ENCODE data around the gene ATRAID. TPM values are rescaled to one million over a fixed set of nuclear protein-coding genes. Genes with fewer than 3 reads are reported as not detected.

The ATRAID gene
- total and polyA plus RNA-seq, 10 of the 15 experiments (the other 5 are each of a cell fraction or from before 2014, with no cell fraction given) = 65.6 to 180 (median 120) TPM

DNA sequence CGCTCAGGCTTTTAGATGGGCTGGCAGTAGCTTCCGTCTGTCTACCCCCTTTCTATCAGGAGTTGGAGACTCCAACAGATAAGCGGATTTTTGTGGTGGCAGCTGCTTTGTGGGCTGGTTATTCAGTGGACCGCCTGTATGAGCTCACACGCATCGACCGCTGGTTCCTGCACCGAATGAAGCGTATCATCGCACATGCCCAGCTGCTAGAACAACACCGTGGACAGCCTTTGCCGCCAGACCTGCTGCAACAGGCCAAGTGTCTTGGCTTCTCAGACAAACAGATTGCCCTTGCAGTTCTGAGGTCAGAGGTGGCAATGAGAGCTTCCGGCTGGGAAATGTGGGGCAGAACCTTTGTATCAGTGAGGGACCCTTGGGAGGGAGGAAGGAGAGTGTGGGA lies 20.1 kb downstream of the ATRAID start:
- TF ChIP-seq POLR2A (IDR thresholded peaks at IDR 0.05; ENCODE audit: low read depth, low read length) (peak; percentile 32; the same call in 1 of the 2 replicates), POU2F2 (IDR thresholded peaks at IDR 0.05; ENCODE audit: borderline replicate concordance, low read depth, low read length) (no peak)
- ChIA-PET SMC1A (ENCODE audit: uncharacterized antibody, unreplicated experiment) (interaction anchor here (0.6 kb wide), 1 partner anchor 316 kb away, joined by 3 read pairs; no protein-coding TSS in a partner anchor), CTCF (interaction anchor here (0.6 to 0.8 kb wide), 2 partner anchors 18 to 134 kb away, joined by 3 read pairs; no protein-coding TSS in a partner anchor), POLR2A (no interaction called here), RAD21 (ENCODE audit: unreplicated experiment) (no interaction called here)
- Histone ChIP-seq H3K9ac (ENCODE audit: control insufficient read depth, insufficient read depth, low read length) (no peak overlapping the region), H3K79me2 (ENCODE audit: control insufficient read depth, insufficient read depth, low read length) (no peaks in the 10 kb centered on the region), H4K20me1 (ENCODE audit: control insufficient read depth, insufficient read depth) (no peaks in the 10 kb centered on the region), H3K27me3 (replicated peaks in 1 of 2; ENCODE audit: control insufficient read depth in 2 of 2, insufficient read depth in 2 of 2, low read length in 1 of 2) (no peaks in the 10 kb centered on the region), H3K36me3 (ENCODE audit: control insufficient read depth in 2 of 2, insufficient read depth in 2 of 2, low read length in 1 of 2) (peaks cover 37 to 40% of the 10 kb centered on the region in 2 experiments; a peak in 3 of 4 replicates), H2AFZ (ENCODE audit: control insufficient read depth, low read depth, low read length) (no peak overlapping the region), H3K4me2 (ENCODE audit: control insufficient read depth, insufficient read depth) (no peak overlapping the region), H3K9me3 (replicated peaks; ENCODE audit: control insufficient read depth, insufficient read depth, low read length) (no peaks in the 10 kb centered on the region), H3K4me1 (ENCODE audit: control insufficient read depth, insufficient read depth, low read length) (no peaks in the 10 kb centered on the region), H3K4me3 (no peak overlapping the region), H3K27ac (ENCODE audit: control insufficient read depth, insufficient read depth) (no peak overlapping the region)
- ATAC-seq (no peak), FAIRE-seq (no peak), DNase-seq (ENCODE audit: low read depth, low spot score) (no peak)
- no TSS peak for BruUV-seq (replicated peaks)
- intact Hi-C loops (cut with micrococcal nuclease; ENCODE audit: unreplicated experiment) = no loop called here
- in situ Hi-C loops (cut with MboI) = no loop called here
- WGBS (ENCODE audit: insufficient coverage, insufficient replicate concordance, low lambda C conversion rate, missing lambda C conversion rate) = 93% methylated on average over 13 of the region's 13 CpGs

DNA sequence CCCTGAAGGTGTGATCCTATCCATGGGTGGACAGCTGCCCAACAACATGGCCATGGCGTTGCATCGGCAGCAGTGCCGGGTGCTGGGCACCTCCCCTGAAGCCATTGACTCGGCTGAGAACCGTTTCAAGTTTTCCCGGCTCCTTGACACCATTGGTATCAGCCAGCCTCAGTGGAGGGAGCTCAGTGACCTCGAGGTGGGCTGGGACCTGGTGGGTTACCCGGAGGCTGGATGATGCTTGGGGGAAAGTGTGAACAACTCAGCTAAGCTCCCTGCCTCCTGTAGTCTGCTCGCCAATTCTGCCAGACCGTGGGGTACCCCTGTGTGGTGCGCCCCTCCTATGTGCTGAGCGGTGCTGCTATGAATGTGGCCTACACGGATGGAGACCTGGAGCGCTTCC lies 21.5 kb downstream of the ATRAID start:
- no peaks in the 10 kb centered on the region for H3K27me3 ChIP-seq (replicated peaks in 1 of 2; ENCODE audit: control insufficient read depth in 2 of 2, insufficient read depth in 2 of 2, low read length in 1 of 2)
- H3K4me1 ChIP-seq (ENCODE audit: control insufficient read depth, insufficient read depth, low read length) = no peaks in the 10 kb centered on the region
- no peaks in the 10 kb centered on the region for H3K9me3 ChIP-seq (replicated peaks; ENCODE audit: control insufficient read depth, insufficient read depth, low read length)
- no peak overlapping the region for H2AFZ ChIP-seq (ENCODE audit: control insufficient read depth, low read depth, low read length)
- BruUV-seq (replicated peaks) = no TSS peak
- H3K36me3 ChIP-seq (ENCODE audit: control insufficient read depth in 2 of 2, insufficient read depth in 2 of 2, low read length in 1 of 2) = peaks cover 43 to 48% of the 10 kb centered on the region in 2 experiments
- ChIA-PET SMC1A (ENCODE audit: uncharacterized antibody, unreplicated experiment) (no interaction called here), CTCF (interaction anchor here (1.3 kb wide), 1 partner anchor 16 kb away, joined by 3 read pairs; no protein-coding TSS in a partner anchor), RAD21 (ENCODE audit: unreplicated experiment) (no interaction called here), POLR2A (interaction anchor here (0.6 kb wide), 1 partner anchor 237 kb away, joined by 4 read pairs; no protein-coding TSS in a partner anchor)
- no peak overlapping the region for H3K9ac ChIP-seq (ENCODE audit: control insufficient read depth, insufficient read depth, low read length)
- no peak for TF ChIP-seq CREB1 (IDR thresholded peaks at IDR 0.05; ENCODE audit: low read depth)
- H3K4me3 ChIP-seq = no peak overlapping the region
- no peaks in the 10 kb centered on the region for H3K79me2 ChIP-seq (ENCODE audit: control insufficient read depth, insufficient read depth, low read length)
- H4K20me1 ChIP-seq (ENCODE audit: control insufficient read depth, insufficient read depth) = no peaks in the 10 kb centered on the region
- no peak overlapping the region for H3K27ac ChIP-seq (ENCODE audit: control insufficient read depth, insufficient read depth)
- intact Hi-C loops (cut with micrococcal nuclease; ENCODE audit: unreplicated experiment) (no loop called here), in situ Hi-C loops (cut with MboI) (no loop called here)
- no peak overlapping the region for H3K4me2 ChIP-seq (ENCODE audit: control insufficient read depth, insufficient read depth)
- 100% methylated on average over 14 of the region's 14 CpGs for WGBS (ENCODE audit: insufficient coverage, insufficient replicate concordance, low lambda C conversion rate, missing lambda C conversion rate)
- no peak for DNase-seq (ENCODE audit: low read depth, low spot score)
- FAIRE-seq = no peak
- no peak for ATAC-seq

All from GM12878 (cell line).